Epithelial cell of prostate (primary cell): ENCODE results near the gene GGT5.
"Not testable (repeated sequence)": the region's sequence is repeated elsewhere in the genome, so short reads cannot be mapped to it uniquely, and the experiment has no call there.

Experiments used
- DNase-seq: peaks from one replicate; pipeline ENCODE4 v3.0.0-alpha.2; 2011; ENCODE audit warnings: low read depth, low spot score
- H3K27ac ChIP-seq: fragments of 450-650 bp; 2 replicates; pipeline ENCODE4 v1.5.1; 2017; ENCODE audit warnings: mild to moderate bottlenecking

The GGT5 gene

DNA sequence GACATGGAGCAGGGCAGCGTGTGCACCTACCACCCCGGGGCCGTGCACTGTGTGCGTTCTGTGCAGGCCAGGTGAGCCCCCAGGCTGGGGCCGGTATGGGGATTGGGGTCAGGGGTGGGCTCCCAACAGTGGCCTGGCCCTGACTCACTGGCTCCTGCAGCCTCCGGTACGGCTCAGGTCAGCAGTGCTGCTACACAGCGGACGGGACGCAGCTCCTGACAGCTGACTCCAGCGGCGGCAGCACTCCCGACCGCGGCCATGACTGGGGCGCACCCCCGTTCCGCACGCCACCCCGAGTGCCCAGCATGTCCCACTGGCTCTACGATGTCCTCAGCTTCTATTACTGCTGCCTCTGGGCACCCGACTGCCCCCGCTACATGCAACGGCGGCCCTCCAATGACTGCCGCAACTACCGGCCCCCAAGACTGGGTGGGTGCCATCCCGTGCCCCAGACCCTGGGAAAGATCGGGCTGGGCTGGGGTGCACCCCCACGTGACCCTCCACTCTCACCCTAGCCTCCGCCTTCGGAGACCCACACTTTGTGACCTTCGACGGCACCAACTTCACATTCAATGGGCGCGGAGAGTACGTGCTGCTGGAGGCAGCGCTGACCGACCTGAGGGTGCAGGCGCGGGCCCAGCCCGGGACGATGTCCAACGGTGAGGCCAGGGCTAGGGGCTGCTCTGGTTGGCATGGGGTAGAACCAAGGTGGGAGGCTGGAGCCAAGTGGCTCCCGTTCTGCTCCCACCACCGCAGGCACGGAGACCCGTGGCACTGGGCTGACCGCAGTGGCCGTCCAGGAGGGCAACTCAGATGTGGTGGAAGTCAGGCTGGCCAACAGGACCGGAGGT is 59.2 kb downstream of the GGT5 start:
- no peak for DNase-seq
- H3K27ac ChIP-seq, result no peak overlapping the region

DNA sequence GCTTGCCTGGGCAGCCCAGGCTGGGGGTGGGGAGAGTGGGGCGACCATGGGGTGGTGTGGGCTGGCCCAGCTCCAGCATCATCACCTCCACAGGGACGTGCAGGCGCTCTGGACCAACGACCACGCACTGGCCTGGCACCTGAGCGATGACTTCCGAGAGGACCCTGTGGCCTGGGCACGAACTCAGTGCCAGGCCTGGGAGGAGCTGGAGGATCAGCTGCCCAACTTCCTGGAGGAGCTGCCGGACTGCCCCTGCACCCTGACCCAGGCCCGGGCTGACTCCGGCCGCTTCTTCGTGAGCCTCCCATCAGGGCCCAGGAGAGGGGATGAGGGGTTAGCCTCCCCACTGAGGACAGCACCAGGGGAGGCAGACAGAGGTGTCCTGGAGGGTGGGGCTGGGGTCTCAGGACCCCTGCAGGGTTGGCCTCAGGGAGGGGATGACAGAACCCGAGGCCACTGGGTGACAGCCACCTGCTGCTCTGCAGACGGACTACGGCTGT is 59.8 kb downstream of the GGT5 start:
- DNase-seq, result no peak
- no peak overlapping the region for H3K27ac ChIP-seq

DNA sequence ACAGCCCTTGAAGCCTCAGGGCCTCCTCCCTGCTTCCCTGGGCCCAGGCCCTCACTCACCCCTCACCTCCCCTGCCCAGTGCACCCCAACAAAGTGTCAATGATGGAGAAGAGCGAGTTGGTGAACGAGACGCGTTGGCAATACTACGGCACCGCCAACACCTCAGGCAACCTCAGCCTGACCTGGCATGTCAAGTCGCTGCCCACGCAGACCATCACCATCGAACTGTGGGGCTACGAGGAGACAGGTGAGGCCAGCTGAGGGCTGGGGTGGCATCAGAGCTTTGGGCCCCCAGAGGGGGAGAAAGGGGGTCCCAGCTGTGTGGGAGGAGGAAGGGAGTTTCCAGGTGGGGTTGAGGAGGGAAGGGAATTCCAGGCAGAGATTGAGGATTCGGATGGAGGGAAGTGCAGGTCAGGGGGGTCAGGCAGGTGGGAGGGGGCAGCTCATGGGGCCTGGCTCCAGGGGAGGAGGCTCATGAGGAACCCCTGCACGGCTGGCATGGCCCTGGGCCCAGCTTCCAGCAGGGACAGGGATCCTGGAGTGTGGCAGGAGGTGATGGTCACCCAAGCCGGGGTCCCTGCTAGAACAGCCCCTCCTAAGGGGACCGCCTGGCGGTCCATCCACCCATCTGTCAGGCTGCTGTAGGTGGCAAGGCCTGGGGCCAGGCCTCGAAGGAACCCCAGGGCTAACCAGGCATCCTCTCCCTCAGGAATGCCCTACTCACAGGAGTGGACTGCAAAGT is 60.7 kb downstream of the GGT5 start:
- DNase-seq, result no peak

DNA sequence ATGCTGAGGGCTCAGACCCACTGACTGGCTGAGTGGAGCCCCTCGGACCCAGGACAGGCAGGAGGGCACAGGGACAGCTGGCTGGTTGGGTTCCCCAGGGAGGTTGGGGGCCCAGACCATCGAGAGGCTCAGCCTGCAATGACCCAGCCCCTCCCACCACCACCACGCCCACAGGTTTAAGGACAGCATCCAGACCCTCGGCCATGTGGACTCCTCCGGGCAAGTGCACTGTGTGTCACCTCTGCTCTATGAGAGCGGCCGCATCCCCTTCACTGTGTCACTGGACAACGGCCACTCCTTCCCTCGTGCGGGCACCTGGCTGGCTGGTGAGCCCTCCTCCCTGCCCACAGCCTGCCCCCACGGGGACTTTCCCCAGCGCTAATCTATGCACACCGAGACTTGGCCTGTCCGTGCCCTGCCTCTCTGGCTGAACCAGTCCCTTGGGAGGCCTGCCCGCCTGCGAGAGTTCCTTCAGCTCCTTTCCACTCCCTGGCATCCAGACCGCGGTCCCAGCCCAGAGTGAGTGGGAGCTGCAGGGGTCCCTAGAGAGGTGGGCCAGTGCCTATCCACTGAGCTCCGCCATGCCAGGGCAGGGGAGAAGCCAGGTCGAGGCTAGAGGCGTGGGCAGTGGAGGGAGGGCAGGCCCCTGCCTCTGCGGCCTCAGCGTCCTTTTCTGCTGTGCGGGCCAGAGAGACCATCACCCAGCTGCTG is 61.4 kb downstream of the GGT5 start:
- DNase-seq, result no peak
- H3K27ac ChIP-seq, result no peak overlapping the region

More for the DNA sequence above, 60.7 kb downstream of the GGT5 start:
- H3K27ac ChIP-seq, result no peak overlapping the region

DNA sequence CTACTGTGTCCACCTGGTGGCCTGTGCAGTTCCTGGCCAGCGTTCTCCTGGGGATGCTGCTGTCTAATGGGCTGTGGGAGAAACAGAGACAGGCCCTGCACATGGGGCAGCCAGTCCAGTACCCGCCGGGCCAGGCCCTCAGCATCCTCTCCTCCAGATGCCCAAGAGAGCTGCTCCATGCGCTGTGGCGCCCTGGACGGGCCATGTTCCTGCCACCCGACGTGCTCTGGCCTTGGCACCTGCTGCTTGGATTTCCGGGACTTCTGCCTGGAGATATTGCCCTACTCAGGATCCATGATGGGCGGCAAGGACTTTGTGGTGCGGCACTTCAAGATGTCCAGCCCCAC is 62.0 kb downstream of the GGT5 start:
- DNase-seq, H3K27ac ChIP-seq: not testable (repeated sequence)

DNA sequence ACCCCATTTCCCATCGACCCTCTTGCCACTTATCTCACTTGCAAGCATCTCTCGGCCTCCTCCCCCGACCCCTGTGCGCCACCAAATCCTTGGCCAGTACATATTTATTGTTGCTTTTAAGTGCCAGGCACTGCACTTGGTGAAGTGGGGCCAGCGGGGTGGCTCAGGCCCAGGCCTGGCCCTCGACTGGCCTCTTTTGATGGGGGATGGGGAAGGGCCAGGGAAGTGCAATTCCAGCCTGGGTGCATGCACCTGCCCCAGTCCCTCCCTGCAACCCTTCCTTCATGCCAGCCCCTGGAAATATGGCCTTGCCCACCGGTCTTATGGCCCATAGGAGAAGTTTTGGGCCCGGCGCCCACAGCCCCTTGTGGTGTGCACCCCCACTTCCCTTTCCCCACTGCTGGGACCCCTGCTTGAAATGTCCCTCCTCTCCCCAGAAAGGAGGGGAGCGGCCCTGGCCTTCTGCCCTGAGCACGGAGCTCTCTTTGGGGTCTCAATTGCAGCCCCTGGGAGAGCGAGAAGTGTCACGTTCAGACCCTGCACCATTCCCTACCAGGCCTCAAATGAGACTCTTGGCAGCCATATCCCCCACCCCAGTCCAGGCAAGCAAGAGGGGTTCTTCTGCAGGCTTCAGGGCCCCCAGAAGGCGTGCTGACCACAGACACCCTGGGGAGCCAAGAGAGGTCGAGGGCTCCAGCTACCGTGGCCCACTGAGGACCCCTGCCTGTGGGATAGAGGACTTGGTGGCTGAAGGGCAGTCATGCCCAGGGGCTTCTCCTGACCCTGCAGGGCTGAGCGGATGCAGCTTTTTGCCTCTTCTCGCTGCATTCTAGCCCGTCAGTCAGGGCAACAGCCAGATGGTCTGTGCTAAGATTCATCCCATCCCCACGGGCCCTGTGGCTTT is 62.6 kb downstream of the GGT5 start:
- H3K27ac ChIP-seq, result no peak overlapping the region
- no peak for DNase-seq

DNA sequence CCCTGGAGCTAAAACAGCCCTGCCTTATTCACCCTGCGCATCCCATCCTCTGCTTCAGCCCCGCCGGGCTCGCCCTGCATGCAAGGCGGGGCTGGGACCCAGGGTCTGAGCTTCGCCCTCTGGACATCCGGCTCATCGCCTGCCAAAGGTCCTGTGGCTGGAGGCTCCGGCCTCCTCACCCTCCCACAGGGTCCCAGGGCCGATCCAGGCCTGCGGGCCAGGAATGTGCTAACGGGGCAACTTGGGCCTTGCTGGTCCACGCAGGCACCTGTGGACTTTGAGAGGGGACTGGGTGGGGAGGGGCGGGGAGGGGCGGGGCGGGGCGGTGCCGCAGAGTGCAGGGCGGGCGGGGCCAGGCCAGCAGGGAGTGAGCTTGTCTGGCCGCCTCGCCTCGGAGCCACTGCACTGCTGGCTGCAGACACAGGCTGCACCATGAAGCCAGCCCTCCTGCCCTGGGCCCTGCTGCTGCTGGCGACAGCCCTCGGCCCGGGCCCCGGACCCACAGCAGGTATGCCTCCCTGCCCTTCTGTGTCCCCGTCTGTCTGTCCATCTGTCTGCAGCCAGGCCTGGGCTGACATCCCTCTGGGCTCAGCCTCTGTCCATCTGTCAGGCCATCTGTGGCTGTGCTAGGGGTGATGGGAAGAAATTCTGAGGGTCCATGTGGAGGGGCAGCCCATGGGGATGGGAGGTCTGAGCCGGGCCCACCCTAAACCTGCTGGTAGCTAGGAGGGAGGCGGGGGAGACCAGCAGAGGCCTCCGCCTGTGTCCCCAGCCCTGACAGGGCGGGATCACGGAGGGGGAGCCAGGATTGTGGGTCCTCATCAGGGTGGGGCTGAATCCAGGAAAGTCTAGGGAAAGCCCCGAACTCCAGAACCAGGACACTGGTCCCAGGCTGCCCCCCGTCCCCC is 63.5 kb downstream of the GGT5 start, which contains the start of gene SUSD2:
Gene SUSD2 (plus strand): TSS at position 400 of the 908 bp plus-strand sequence. CDS start 33 bp downstream, at position 433.
- DNase-seq, result no peak

DNA sequence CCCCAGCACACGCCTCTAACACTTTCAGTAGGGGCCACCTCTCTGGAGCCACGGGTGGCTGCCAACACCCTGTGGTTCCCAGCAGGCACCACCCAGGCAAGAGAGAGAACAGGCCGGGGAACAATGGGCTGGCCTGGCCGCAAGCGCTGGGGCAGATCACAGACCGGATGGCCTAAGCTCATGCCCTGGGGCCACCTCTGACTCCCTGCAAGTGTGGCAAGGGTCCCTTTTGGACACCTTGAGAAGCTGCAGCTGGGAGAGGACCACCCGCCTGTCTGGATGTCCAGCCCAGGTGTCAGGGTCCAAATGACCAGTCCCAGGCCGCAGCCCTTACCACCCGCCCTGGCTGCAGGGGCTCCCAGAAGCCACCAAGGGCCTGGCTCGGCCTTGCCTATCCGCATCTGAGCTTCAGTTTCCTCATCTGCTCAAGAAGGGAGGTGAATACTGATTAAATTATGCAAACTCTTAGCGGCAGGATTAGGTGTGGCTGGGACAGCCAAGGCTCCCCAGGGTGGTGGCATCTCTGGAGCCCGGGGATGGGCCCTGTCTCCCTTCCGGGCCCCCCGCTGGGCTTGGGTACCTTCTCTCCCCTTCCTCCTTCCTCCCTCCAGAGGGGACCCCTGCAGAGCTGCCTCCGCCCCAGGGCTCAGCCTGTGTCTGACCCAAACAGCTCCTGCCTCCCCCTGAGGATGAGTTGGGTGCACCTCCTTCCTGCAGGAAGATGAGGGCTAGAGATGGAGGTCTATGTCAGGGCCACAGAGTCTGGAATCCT is 64.4 kb downstream of the GGT5 start:
- DNase-seq, result no peak
- H3K27ac ChIP-seq, result no peak overlapping the region

More for the DNA sequence above, 63.5 kb downstream of the GGT5 start, which contains the start of gene SUSD2:
- no peak within 1 kb of the TSS for H3K27ac ChIP-seq

DNA sequence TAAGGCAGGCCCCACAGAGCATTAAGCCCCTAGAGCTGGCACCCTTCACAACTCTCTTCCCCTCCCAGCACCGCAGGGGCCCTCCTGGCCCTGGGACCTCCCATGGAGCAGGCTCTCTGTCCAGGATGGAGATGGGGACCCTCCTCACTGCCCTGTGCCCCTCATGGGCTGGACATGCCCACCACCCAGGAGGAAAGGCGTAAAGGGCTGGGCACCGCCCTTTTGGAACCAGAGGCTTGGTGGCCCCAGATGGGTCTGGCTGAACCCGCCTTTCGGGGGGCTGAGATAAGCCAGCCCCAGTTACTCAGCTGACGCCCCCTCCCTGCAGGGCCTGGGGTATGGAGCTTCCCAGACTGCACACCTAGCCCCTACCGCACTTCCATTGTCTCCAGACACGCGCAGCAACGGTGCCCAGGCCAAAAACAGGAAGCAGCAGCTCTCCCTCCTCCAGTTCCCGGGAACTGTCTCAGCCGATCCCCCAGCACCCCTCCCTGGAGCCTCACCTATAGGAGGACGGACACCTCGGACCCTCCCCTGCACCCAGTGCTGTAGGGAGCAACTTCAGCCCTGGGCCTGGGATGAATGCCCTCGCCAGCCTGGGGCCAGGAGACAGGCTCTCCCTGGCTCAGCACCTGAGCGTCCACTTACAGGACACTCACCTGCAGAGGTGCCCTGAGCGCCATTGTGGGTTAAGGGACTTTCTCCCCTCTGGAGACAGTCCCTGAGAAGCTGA is 65.2 kb downstream of the GGT5 start:
- H3K27ac ChIP-seq, result no peak overlapping the region
- no peak for DNase-seq

DNA sequence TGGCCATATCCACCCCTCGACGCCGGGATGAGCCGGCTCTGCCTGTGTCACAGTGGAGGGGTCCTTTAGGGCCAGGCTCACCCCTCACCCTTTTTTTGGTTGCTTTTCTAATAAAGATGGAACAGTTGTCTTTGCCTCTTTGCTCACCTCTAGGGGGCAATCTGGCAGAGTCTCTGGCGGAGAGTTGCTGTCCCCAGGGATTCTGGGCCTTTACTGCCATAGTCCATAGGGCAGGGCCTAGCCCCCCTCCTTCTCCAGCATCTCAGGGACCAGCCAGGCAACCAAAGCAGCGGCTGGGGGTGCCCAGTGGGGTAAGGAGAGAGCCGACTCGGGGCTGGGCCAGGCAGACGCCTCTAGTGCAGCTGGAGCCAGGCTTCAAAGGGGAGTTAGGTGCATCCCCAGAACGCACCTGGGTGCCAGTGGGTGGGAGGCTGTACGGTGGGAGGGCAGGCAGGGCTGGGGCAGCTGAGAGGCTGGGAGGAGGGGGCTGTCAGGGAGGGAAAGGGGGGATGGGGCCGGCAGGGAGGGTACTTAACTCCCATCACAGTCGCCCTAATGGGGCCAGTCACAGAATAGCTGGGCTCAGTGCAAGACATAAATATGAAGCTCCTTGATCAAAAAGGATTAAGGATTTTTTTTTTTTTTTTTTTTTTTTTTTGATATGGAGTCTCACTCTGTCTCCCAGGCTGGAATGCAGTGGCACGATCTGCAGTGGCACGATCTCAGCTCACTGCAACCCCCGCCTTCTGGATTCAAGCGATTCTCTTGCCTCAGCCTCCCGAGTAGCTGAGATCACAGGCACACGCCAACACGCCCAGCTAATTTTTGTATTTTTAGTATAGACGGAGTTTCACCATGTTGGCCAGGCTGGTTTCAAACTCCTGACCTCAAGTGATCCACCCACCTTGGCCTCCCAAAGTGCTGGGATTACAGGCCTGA is 66.1 kb downstream of the GGT5 start:
- no peak overlapping the region for H3K27ac ChIP-seq
- no peak for DNase-seq

DNA sequence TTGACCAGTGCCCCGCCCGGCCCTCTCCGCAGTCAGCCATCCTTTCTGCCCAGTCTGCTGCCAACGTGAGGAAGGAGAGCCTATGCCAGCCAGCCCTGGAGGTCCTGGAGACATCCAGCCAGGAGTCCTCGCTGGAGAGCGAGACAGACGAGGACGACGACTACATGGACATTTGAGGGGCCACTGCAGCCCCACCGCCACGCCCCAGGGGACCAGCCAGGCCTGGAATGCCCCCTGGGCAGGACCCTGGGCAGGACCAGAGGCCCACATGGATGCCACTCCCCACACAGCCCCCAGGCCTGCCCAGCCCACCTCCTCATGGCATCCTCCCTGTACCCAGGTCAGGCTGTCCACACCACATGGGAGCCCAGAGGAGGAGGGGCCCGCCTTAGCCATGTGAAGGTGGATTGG is 66.9 kb downstream of the GGT5 start:
- no peak overlapping the region for H3K27ac ChIP-seq
- no peak for DNase-seq

DNA sequence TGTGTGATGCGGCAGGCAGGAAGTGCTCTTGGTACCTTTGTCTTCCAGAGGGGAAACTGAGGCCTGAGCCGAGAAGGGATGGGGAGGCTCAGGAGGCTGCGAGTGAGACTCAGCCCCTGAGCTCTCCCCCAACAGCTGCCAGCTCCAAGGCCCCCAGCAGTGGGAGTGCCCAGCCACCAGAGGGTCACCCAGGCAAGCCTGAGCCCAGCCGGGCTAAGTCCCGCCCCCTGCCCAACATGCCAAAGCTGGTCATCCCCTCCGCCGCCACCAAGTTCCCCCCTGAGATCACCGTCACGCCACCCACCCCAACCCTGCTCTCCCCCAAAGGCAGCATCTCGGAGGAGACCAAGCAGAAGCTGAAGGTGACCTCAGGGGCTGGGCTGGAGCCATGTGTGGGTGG is 67.4 kb downstream of the GGT5 start:
- no peak for DNase-seq
- H3K27ac ChIP-seq, result no peak overlapping the region

DNA sequence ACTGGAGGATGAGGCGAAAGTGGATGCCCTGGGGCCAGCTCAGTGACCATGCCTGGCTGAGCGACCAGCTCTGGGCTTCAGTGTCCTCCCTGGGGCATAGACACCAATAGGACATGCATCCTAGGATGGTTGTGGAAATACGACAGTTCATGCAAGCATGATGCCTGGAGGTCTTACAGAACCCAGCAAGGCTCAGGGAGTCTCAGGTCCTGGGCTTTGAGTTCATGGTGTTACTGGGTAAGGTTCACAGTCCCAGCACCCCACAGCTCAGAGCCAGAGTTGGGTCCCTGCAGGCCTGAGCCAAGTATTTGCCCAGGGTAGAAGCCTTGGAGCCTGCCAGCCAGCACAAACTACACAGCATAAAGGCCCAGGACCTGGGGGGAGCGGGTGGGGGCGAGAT is 67.8 kb downstream of the GGT5 start:
- H3K27ac ChIP-seq, result no peak overlapping the region
- DNase-seq, result no peak

DNA sequence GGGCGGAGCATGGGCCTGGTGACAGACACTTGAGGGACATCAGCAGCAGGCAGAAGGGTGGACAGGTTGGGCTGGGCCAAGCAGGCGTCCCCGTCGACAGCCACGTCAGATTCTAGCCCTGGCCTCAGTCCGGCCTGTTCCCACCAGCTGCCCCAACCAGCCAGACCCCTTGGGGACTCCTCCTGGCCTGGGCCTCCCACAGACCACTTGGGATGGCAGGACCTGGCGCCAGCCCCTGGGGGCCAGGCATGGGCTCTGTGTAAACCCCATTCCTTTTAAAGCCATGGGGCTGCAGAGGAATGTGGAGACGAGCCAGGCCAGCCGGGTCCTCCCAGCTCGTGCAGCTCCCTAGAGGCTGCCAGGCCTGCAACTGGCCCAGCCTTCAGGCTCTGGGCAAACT is 68.3 kb downstream of the GGT5 start:
- H3K27ac ChIP-seq, result no peak overlapping the region
- no peak for DNase-seq

DNA sequence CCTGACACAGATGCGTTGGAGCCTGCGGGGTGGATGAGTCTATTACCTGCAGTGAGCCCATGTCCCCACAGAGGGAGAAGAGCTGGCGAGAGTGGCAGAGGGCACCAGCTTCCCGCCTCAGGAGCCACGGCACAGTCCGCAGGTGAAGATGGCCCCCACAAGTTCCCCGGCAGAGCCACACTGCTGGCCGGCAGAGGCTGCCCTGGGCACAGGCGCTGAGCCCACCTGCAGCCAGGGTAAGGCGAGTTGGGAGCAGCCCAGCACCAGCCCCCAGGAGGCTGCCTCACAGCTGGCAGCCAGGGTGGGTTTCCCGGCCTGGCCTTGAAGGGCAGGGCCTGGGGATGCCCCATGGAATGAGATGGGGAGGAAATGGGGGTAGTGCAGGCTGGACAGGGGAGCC is 68.8 kb downstream of the GGT5 start:
- DNase-seq, result no peak
- no peak overlapping the region for H3K27ac ChIP-seq

DNA sequence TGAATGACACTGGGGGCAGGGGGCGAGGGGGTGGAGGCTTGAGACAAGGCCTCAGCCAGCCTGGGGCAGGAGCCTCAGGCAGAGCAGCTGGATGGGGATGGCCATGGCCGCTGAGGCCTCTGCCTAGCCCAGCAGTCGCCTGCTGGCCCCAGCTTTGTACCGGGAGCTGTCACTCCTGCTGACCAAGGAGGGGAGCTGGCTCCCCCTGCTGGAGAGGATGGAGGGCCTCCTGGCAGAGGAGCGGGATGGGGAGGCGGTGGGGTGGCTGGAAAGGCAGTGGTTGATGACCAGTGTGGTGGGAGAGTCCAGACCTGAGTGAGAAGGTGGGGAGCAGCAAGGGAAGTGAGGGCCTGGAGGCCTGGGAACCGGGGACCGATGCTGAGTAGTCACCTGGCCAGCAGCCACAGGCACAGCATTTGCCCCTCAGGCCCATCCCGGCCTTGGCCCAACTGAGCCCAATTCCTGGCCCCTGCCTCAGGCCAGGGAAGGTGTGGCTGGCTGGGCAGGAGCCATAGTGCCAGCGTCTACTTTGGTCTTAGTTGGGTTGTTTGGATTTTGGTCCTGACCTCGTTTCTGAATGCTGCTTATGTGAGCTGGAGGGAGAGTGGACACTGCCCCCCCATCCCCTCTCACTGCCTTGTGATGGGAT is 69.6 kb downstream of the GGT5 start:
- H3K27ac ChIP-seq, result no peak overlapping the region
- DNase-seq, result no peak
